NCI-H2081 (cell line): Measurements from ENCODE around the gene MTMR8.

Source experiments
- DNase-seq, 2 experiments: peaks; one replicate each; lab custom pipeline; 2025; lab: John Stamatoyannopoulos, UW

MTMR8 gene

GRCh38 chrX:64306712-64307111, 88.5 kb downstream of the MTMR8 start:
- no peak for DNase-seq

DNA sequence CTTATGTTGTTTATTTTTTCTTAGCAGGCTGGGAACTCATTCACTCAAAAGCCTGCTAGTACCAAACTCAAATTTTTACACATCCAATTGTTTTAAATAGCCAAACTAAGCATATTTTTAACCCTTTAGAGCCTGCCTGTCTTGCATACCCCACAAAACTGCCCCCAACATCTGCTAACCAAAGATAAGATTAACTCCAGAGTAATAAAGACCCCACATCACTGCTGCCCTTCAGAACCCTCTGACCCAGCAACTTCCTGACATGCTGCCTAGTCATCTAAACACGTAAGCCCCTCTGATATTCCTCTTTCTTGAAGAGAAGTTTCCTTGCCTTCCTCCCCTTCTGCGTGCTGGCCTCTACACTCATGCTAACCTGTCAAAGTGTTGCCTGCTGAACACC, 104.1 kb downstream of the MTMR8 start:
- no peak for DNase-seq

DNA sequence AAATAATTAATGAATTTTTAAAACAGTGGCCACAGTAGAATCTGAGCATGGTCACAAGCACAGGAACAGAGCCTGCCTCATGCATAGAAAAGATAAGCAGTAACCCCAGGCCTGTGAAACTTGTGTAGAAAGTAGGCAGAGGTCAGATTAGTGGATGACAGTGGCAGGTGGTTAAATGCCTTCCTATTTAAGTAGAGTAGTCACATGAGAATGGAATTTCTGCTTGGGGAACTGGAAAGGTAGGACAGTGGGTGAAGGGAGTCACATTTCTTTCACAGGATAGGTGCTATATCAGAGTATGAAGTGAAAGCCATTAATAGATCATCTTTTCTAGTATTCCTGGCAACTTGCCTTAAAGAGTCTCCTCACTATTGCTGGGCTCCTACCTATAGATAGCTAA, 130.0 kb downstream of the MTMR8 start:
- no peak for DNase-seq

DNA sequence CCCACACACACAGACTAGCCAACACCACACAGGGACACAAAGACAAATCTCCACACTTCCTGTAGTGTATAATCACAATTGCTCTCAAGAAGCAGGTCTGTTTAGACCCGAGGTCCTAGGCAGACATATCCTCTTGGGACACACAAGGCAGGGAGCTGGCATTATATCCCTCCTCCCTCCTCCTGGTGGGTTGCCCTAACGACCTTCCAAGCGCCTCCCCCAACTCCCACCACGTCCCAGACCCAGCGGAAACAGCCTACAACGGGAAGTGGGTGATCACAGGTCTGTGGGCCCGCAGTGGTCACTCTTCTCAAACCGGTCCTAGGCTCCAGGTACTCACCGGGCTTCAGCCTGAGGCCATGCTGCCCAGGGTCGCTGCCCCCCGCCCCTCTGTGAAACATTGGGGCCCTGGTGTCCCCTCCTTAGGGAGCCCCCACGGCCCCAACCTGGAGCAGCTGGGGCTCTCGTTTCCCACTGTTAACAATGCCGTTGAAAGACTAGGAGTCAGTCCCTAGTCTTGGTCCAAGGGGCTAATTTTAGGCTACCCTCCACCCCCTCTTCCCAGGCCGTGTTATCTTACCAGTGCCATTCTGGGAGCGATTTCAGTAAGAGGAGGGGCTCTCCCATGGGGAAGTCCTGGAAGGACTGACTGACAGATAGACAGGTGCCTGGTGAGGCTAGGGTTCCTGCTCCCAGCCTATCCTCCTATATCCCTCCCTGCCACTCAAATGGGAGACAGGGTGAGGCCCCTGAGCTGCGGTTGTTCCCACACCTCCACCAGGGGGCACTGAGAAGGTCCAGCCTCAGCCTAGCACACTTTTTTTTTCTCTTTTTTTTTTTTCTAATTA, 164.9 kb downstream of the MTMR8 start, which contains the start of gene ASB12:
TSS of gene ASB12 (minus strand) at position 485 of the 848 bp plus-strand sequence. CDS start 4,957 bp downstream, outside the sequence.
- no peak for DNase-seq

GRCh38 chrX:64229154-64229553, 166.1 kb downstream of the MTMR8 start:
- DNase-seq: no peak
